ENCODE results near the gene ESRRB.

DNA sequence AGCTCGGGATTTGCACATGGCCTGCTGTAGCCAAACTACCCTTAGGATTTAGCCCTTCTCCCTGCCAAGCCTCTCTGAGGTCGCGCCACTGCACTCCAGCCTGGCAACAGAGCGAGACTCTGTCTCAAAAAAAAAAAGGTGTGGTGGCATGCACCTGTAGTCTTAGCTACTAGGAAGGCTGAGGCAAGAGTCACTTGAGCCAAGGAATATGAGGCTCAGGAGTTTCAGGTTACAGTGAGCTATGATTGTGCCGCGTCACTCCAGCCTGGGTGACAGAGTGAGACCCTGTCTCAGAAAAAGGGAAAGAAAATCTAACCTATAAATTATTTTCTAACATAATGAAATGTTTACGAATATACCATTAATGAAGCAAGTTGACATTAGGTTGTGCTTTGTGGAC is 29.7 kb downstream of the ESRRB start:
- TF ChIP-seq, protein P1, sequence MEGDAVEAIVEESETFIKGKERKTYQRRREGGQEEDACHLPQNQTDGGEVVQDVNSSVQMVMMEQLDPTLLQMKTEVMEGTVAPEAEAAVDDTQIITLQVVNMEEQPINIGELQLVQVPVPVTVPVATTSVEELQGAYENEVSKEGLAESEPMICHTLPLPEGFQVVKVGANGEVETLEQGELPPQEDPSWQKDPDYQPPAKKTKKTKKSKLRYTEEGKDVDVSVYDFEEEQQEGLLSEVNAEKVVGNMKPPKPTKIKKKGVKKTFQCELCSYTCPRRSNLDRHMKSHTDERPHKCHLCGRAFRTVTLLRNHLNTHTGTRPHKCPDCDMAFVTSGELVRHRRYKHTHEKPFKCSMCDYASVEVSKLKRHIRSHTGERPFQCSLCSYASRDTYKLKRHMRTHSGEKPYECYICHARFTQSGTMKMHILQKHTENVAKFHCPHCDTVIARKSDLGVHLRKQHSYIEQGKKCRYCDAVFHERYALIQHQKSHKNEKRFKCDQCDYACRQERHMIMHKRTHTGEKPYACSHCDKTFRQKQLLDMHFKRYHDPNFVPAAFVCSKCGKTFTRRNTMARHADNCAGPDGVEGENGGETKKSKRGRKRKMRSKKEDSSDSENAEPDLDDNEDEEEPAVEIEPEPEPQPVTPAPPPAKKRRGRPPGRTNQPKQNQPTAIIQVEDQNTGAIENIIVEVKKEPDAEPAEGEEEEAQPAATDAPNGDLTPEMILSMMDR (IDR thresholded peaks at IDR 0.05): no peak
- TF ChIP-seq POLR2A (IDR thresholded peaks at IDR 0.05): no peak
- no peak for TF ChIP-seq EP300 (IDR thresholded peaks at IDR 0.05)

Data from ovary (tissue), 3 donors.